Measurements from ENCODE around the gene HGFAC.
"Not testable (repeated sequence)": the region's sequence is repeated elsewhere in the genome, so short reads cannot be mapped to it uniquely, and the experiment has no call there.

The HGFAC gene

DNA sequence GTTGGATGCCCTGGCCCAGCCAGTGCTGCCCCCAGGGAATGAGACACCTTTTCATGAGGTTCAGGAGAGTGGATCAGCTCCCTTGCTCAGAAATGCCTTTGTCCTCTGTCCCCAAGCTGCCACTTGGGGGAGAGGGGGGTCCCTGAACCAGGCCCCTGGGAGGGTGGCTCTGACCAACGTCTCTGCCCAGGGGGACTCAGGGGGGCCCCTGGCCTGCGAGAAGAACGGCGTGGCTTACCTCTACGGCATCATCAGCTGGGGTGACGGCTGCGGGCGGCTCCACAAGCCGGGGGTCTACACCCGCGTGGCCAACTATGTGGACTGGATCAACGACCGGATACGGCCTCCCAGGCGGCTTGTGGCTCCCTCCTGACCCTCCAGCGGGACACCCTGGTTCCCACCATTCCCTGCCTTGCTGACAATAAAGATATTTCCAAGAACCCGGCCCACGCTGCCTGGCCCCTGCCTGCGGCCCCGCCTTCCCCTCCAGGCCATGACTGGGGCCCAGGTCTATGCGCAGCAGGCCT, 7.3 kb downstream of the HGFAC start:
- Mint-ChIP-seq H3K36me3 (no peaks in the 10 kb centered on the region), H3K27me3 (peaks cover 4% of the 10 kb centered on the region), H3K4me1 (no peaks in the 10 kb centered on the region), H3K9me3 (no peaks in the 10 kb centered on the region), H3K4me3 (no peak overlapping the region), H3K27ac (no peak overlapping the region)
- ATAC-seq (ENCODE audit: low read depth) = no peak
- DNase-seq (ENCODE audit: low spot score in 2 of 2) = no peak

GRCh38 chr4:3449574-3450534, 8.1 kb downstream of the HGFAC start:
- no peak for ATAC-seq (ENCODE audit: low read depth)
- Mint-ChIP-seq H3K4me1 (no peaks in the 10 kb centered on the region), H3K27ac (no peak overlapping the region), H3K27me3 (peaks cover 4% of the 10 kb centered on the region), H3K4me3 (no peak overlapping the region), H3K9me3 (no peaks in the 10 kb centered on the region), H3K36me3 (no peaks in the 10 kb centered on the region)
- DNase-seq (ENCODE audit: low spot score in 2 of 2) = no peak

- DNase-seq (ENCODE audit: low spot score in 2 of 2) (no peak), ATAC-seq (ENCODE audit: low read depth) (no peak)
- Mint-ChIP-seq H3K36me3 (peaks cover 3% of the 10 kb centered on the region), H3K27me3 (peaks cover 4% of the 10 kb centered on the region), H3K9me3 (peaks cover 3% of the 10 kb centered on the region), H3K4me1 (no peaks in the 10 kb centered on the region), H3K27ac (no peak overlapping the region), H3K4me3 (no peak overlapping the region)
Measured at GRCh38 chr4:3450643-3451042, 8.9 kb downstream of the HGFAC start.

DNA sequence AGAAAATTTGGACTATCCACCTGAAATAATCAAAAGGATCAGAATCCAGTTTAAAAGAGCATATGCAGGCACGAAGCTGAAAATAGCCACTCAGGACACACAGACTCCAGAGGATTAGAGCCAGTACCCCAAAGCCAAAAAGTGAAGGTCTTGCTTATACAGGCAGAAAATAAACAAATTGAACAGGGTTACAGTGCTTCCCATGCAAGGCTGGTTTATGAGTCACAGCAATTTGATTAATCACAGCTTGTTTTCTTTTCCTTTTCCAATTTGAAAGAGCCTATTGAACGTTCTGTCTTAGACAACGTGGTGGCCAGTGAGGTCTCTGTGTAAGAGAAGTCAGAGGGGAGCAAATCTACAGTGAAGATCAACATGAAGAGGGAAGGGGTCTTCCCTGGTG, 10.2 kb downstream of the HGFAC start:
- DNase-seq (ENCODE audit: low spot score in 2 of 2) (no peak), ATAC-seq (ENCODE audit: low read depth) (no peak)
- Mint-ChIP-seq H3K9me3 (peaks cover 3% of the 10 kb centered on the region), H3K27ac (no peak overlapping the region), H3K4me3 (no peak overlapping the region), H3K36me3 (peaks cover 3% of the 10 kb centered on the region), H3K27me3 (peaks cover 4% of the 10 kb centered on the region), H3K4me1 (no peaks in the 10 kb centered on the region)

DNA sequence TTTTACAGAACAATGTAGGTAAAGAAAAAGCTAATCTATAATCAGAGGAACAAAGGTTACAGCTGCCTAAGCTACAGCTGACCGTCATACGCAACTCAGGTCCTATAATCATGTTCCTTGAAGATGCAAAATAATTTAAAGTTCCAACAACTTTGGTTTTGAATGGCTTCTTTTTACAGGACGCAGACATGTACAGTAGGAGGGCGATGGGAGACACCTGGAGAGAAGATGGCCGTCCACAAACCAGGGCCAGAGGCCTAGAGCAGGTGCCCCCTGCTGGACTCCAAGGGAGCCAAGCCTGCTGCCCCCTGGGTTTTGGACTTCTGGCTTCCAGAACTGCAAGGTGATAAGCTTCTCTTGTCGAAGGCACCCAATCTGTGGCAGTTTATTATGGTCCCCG, 10.6 kb downstream of the HGFAC start:
- H3K27me3 Mint-ChIP-seq = peaks cover 4% of the 10 kb centered on the region
- H3K9me3 Mint-ChIP-seq = peaks cover 3% of the 10 kb centered on the region
- H3K4me3 Mint-ChIP-seq = no peak overlapping the region
- DNase-seq (ENCODE audit: low spot score in 2 of 2) (no peak), ATAC-seq (ENCODE audit: low read depth) (no peak)
- H3K4me1 Mint-ChIP-seq = no peaks in the 10 kb centered on the region
- H3K36me3 Mint-ChIP-seq = peaks cover 3% of the 10 kb centered on the region
- H3K27ac Mint-ChIP-seq = no peak overlapping the region

GRCh38 chr4:3455596-3455995, 13.8 kb downstream of the HGFAC start:
- H3K27me3 Mint-ChIP-seq; ATAC-seq (ENCODE audit: low read depth); H3K4me1 Mint-ChIP-seq; H3K4me3 Mint-ChIP-seq; H3K36me3 Mint-ChIP-seq; H3K27ac Mint-ChIP-seq; H3K9me3 Mint-ChIP-seq; DNase-seq (ENCODE audit: low spot score in 2 of 2): not testable (repeated sequence)

DNA sequence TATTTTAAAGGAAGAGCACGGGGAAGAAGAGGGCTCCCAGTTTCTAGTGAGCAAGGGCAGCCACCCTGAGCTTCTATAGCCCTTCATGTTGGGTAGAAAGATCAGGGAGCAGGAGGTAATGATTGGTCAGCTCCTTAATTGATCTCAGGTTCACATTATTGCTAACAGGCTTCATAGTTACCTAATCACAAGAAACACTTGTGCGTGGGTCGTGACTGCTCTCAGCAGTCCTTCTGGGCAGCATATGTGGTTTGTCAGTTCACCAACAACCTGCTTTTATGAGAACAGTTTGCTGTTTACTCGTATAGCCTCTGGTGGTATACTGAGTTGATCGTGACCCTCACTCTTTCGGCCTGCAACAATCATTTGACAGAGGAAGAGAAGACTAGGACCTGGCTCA, 16.6 kb downstream of the HGFAC start:
- Mint-ChIP-seq H3K27me3 (peaks cover 7% of the 10 kb centered on the region), H3K4me1 (peaks cover 9% of the 10 kb centered on the region), H3K9me3 (peaks cover 6% of the 10 kb centered on the region), H3K36me3 (peaks cover 4% of the 10 kb centered on the region), H3K4me3 (no peak overlapping the region), H3K27ac (no peak overlapping the region)
- DNase-seq (ENCODE audit: low spot score in 2 of 2) (no peak), ATAC-seq (ENCODE audit: low read depth) (no peak)

DNA sequence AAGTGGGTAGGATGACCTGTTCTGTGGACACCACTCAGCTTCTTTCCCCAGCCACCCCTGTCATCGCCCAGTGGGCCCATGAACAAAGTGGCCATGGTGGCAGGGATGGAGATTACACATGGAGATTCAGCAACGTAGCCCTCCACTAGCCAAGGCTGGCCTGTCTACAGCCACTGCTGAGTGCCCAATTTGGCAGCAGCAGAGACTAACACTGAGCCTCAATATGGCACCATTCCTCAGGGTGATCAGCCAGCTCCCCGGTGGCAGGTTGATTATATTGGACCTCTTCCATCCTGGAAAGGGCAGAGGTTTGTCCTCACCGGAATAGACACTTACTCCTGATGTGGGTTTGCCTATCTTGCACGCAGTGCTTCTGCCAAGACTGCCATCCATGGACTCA, 17.4 kb downstream of the HGFAC start:
- ATAC-seq (ENCODE audit: low read depth); H3K4me3 Mint-ChIP-seq; H3K9me3 Mint-ChIP-seq; H3K27me3 Mint-ChIP-seq; H3K4me1 Mint-ChIP-seq; H3K36me3 Mint-ChIP-seq; H3K27ac Mint-ChIP-seq; DNase-seq (ENCODE audit: low spot score in 2 of 2): not testable (repeated sequence)

DNA sequence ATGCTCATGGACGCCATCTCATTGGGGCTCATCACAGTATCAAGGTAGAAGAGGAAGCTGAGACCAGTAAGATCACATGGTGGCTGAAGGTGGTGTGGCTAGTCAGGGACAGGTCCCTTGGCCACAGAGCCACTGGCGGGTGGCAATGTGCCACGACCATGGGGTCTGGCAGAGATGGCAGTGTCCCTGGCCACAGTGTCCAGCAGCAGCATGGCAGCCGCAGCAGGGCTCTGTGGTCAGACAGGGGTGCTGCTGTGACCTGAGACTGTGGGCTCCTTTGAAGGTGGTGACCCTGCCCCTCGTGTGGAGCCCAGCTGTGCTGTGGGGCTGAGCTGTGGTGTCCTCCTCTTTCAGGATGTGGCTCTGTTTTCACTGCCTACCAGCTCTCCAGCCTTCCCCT, 19.2 kb downstream of the HGFAC start:
- Mint-ChIP-seq H3K4me3 (no peak overlapping the region), H3K27ac (no peak overlapping the region), H3K4me1 (peaks cover 9% of the 10 kb centered on the region), H3K27me3 (peaks cover 12% of the 10 kb centered on the region), H3K9me3 (peaks cover 2% of the 10 kb centered on the region), H3K36me3 (peaks cover 1% of the 10 kb centered on the region)
- DNase-seq (ENCODE audit: low spot score in 2 of 2) (no peak), ATAC-seq (ENCODE audit: low read depth) (no peak)

DNA sequence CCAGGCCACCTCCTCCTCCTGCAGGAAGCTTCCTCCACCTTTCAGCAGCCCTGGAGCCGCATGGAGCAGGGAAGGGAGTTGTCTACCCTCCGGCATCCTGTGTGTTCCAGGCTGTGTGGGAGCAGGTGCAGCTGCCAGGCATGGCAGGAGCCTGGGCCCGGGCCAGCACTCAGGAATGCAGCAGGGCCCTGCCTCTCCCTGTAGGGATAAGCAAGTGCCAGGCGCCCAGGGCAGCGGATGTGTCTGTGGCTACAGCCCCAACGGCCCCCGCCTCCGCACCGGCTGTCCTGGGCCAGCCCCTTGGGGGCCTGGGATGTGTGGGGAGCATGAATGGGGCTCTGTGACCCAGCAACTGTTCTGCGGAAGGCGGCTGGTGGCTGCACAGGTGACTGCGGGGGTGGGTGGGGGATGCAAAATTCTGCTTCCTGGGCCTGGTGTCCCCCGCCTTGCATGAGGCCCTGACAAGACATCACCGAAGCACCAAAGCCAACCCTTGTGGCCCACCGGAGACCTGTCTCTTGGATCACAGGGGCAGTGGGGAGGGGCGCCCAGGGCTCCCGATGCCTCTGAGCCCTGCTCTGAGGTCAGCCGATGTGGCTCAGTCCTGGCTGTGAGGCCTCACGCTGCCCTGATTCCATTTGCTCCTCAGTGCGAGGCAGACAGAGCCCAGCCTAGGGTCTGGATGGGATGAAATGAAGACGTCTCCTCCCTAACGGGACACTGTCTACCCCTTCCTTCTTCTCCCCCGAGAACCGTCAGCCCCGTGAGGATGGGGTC, 19.9 kb downstream of the HGFAC start:
- Mint-ChIP-seq H3K36me3 (peaks cover 1% of the 10 kb centered on the region), H3K27ac (no peak overlapping the region), H3K9me3 (peaks cover 2% of the 10 kb centered on the region), H3K4me3 (peak overlapping the region; percentile 61), H3K4me1 (peaks cover 9% of the 10 kb centered on the region), H3K27me3 (peaks cover 12% of the 10 kb centered on the region)
- DNase-seq (ENCODE audit: low spot score in 2 of 2) (no peak), ATAC-seq (ENCODE audit: low read depth) (peak; percentile 34)

GRCh38 chr4:3462321-3462789, 20.6 kb downstream of the HGFAC start:
- DNase-seq (ENCODE audit: low spot score in 2 of 2) (no peak), ATAC-seq (ENCODE audit: low read depth) (no peak)
- H3K36me3 Mint-ChIP-seq = peaks cover 1% of the 10 kb centered on the region
- peaks cover 2% of the 10 kb centered on the region for H3K9me3 Mint-ChIP-seq
- H3K27me3 Mint-ChIP-seq = peaks cover 12% of the 10 kb centered on the region
- H3K4me1 Mint-ChIP-seq = peaks cover 9% of the 10 kb centered on the region
- H3K27ac Mint-ChIP-seq = no peak overlapping the region
- H3K4me3 Mint-ChIP-seq = peak overlapping the region; percentile 70

- Mint-ChIP-seq H3K27ac (no peak within 1 kb of the TSS), H3K4me1 (peaks cover 9% of the 10 kb centered on the region), H3K27me3 (peaks cover 12% of the 10 kb centered on the region), H3K4me3 (peak within 1 kb of the TSS; percentile 70), H3K36me3 (peaks cover under 1% of the 10 kb centered on the region), H3K9me3 (peaks cover 2% of the 10 kb centered on the region)
- no peak for DNase-seq (ENCODE audit: low spot score in 2 of 2)
- peak; percentile 22 for ATAC-seq (ENCODE audit: low read depth)
Measured at GRCh38 chr4:3462790-3463415, 21.1 kb downstream of the HGFAC start, which contains the start of gene DOK7. DOK7 (plus strand) TSS chr4:3463306; CDS start chr4:3463376, 70 bp downstream.

- Mint-ChIP-seq H3K4me3 (no peak overlapping the region), H3K27ac (no peak overlapping the region), H3K36me3 (no peaks in the 10 kb centered on the region), H3K9me3 (peaks cover 2% of the 10 kb centered on the region), H3K4me1 (peaks cover 9% of the 10 kb centered on the region), H3K27me3 (peaks cover 12% of the 10 kb centered on the region)
- DNase-seq (ENCODE audit: low spot score in 2 of 2) (no peak), ATAC-seq (ENCODE audit: low read depth) (no peak)
Measured at GRCh38 chr4:3463556-3464348, 22.0 kb downstream of the HGFAC start.

All from memory B cell (primary cell).